AG04450 (cell line): Measurements from ENCODE around the gene PALS2. TPM values are rescaled to one million over a fixed set of nuclear protein-coding genes. Genes with fewer than 3 reads are reported as not detected.
A peak's percentile ranks its signal among the peaks of the same experiment; 100 is the strongest.

Experiments
- CTCF ChIA-PET: fragments of 300-600, 350-600 bp; formaldehyde crosslinking; extraction: SDS; loops from one replicate; lab custom pipeline; 2022; ENCODE audit warnings: antibody characterized with exemption, inconsistent platforms; lab: Charles Lee
- POLR2A ChIA-PET: fragments of 350-600 bp; formaldehyde crosslinking; extraction: SDS; loops from one replicate; lab custom pipeline; 2021; ENCODE audit warnings: antibody characterized with exemption, inconsistent platforms; lab: Yijun Ruan, JAX
- DNase-seq: peaks from one replicate; pipeline ENCODE4 v3.0.0-alpha.2; 2011; ENCODE audit warnings: low read depth, low spot score
- H3K27ac ChIP-seq: one replicate; pipeline ENCODE4 v1.5.1; 2012; ENCODE audit warnings: low read depth, low read length, control low read depth
- H3K27me3 ChIP-seq: one replicate; pipeline ENCODE4 v1.6.0; 2012; ENCODE audit warnings: low read length; ENCODE audit not compliant: control insufficient read depth, insufficient read depth
- H3K4me3 ChIP-seq: 2 replicates; pipeline ENCODE4 v1.5.1; 2011; ENCODE audit warnings: mild to moderate bottlenecking, low read depth, low read length, control low read depth
- H3K9me3 ChIP-seq: 2 replicates; pipeline ENCODE4 v1.5.1; 2012; ENCODE audit warnings: low read length; ENCODE audit not compliant: control insufficient read depth, insufficient read depth
- CTCF ChIP-seq: IDR thresholded peaks from 2 replicates; pipeline ENCODE4 v1.5.1; 2011; ENCODE audit warnings: low read depth, low read length, control low read depth, inconsistent platforms
- polyA plus RNA-seq: library from polyadenylated mRNA; depleted of rRNA; stranded (reverse); fragments of >200 nt; gene quantifications from 2 replicates; pipeline ENCODE4 v1.2.3, GENCODE V29; 2011

PALS2 gene
- polyA plus RNA-seq, 1 experiment, result 11.6 TPM

- peaks cover 4% of the 10 kb centered on the region for H3K27me3 ChIP-seq
- no peak for DNase-seq
- H3K9me3 ChIP-seq, result no peaks in the 10 kb centered on the region
- no peak overlapping the region for H3K4me3 ChIP-seq
- POLR2A ChIA-PET, result no interaction called here
- TF ChIP-seq CTCF, result no peak
- H3K27ac ChIP-seq, result no peak overlapping the region
- CTCF ChIA-PET, result no interaction called here
Observed at GRCh38 chr7:24560772-24561171, 12.5 kb upstream of the PALS2 start.

GRCh38 chr7:24566274-24566673 is 7.0 kb upstream of the PALS2 start:
- no peak for TF ChIP-seq CTCF
- Histone ChIP-seq H3K27me3 (peaks cover 13% of the 10 kb centered on the region), H3K27ac (no peak overlapping the region), H3K4me3 (no peak overlapping the region), H3K9me3 (no peaks in the 10 kb centered on the region)
- no peak for DNase-seq
- ChIA-PET POLR2A (no interaction called here), CTCF (no interaction called here)

GRCh38 chr7:24570983-24571382 is 2.3 kb upstream of the PALS2 start:
- Histone ChIP-seq H3K9me3 (no peaks in the 10 kb centered on the region; the same call in 1 of the 2 replicates), H3K4me3 (no peak overlapping the region), H3K27ac (no peak overlapping the region), H3K27me3 (peaks cover 18% of the 10 kb centered on the region)
- no peak for DNase-seq
- POLR2A ChIA-PET, result no interaction called here
- CTCF ChIA-PET, result no interaction called here
- no peak for TF ChIP-seq CTCF

- Histone ChIP-seq H3K27ac (no peak overlapping the region), H3K9me3 (no peaks in the 10 kb centered on the region; the same call in 1 of the 2 replicates), H3K4me3 (no peak overlapping the region), H3K27me3 (peaks cover 18% of the 10 kb centered on the region)
- no peak for TF ChIP-seq CTCF
- ChIA-PET CTCF (interaction anchor here (0.6 kb wide), 1 partner anchor 241 kb away, joined by 5 read pairs; no protein-coding TSS in a partner anchor), POLR2A (no interaction called here)
- DNase-seq, result no peak
Observed at GRCh38 chr7:24572016-24572392, 1.2 kb upstream of the PALS2 start.

- H3K9me3 ChIP-seq, result no peaks in the 10 kb centered on the region; the same call in 1 of the 2 replicates
- DNase-seq, result no peak
- POLR2A ChIA-PET, result no interaction called here
- no peak overlapping the region for H3K27ac ChIP-seq
- H3K27me3 ChIP-seq, result peaks cover 18% of the 10 kb centered on the region
- CTCF ChIA-PET, result interaction anchor here (0.6 to 5.2 kb wide), 3 partner anchors 95 to 523 kb away, joined by 3 to 95 read pairs (median 5); no protein-coding TSS in a partner anchor
- no peak for TF ChIP-seq CTCF
- H3K4me3 ChIP-seq, result peak overlapping the region; percentile 69
Observed at GRCh38 chr7:24572393-24572996, 757 bp upstream of the PALS2 start.
